Chondrocyte (in vitro differentiated cells): Measurements from ENCODE around the gene LZTS2. TPM values are rescaled to one million over a fixed set of nuclear protein-coding genes. Genes with fewer than 3 reads are reported as not detected.
A peak's percentile ranks its signal among the peaks of the same experiment; 100 is the strongest.

Experiments used
- DNase-seq: peaks from one replicate; pipeline ENCODE4 v3.0.0; 2021; ENCODE audit warnings: mixed read lengths, low spot score
- H3K27ac Mint-ChIP-seq: one replicate; pipeline ENCODE4 v1.8.0; 2021; ENCODE audit warnings: mild to moderate bottlenecking, moderate library complexity, mixed read lengths; ENCODE audit not compliant: unreplicated experiment
- H3K27me3 Mint-ChIP-seq: 2 replicates; pipeline ENCODE4 v1.8.0; 2021; ENCODE audit warnings: low read depth, mixed read lengths
- H3K36me3 Mint-ChIP-seq: 2 replicates; pipeline ENCODE4 v1.8.0; 2021; ENCODE audit warnings: low read depth, mixed read lengths
- H3K4me1 Mint-ChIP-seq: 2 replicates; pipeline ENCODE4 v1.8.0; 2021; ENCODE audit warnings: low read depth, mild to moderate bottlenecking, mixed read lengths
- H3K4me3 Mint-ChIP-seq: one replicate; pipeline ENCODE4 v1.8.0; 2021; ENCODE audit warnings: mild to moderate bottlenecking, moderate library complexity, mixed read lengths; ENCODE audit not compliant: unreplicated experiment
- H3K9me3 Mint-ChIP-seq: 2 replicates; pipeline ENCODE4 v1.8.0; 2021; ENCODE audit warnings: low read depth, mixed read lengths
- total RNA-seq: library from RNA; stranded (reverse); gene quantifications from 3 replicates; pipeline ENCODE4 v1.2.1, GENCODE V29; 2021
- TF ChIP-seq, protein P1 (sequence below): fragments of 200-600 bp; sonication (generic); IDR thresholded peaks from 2 replicates; pipeline ENCODE4 v1.5.0; 2021; ENCODE audit warnings: antibody characterized with exemption, mild to moderate bottlenecking, moderate library complexity

Gene LZTS2
- total RNA-seq, 1 donor from 2014 or later: 79.4 TPM

DNA sequence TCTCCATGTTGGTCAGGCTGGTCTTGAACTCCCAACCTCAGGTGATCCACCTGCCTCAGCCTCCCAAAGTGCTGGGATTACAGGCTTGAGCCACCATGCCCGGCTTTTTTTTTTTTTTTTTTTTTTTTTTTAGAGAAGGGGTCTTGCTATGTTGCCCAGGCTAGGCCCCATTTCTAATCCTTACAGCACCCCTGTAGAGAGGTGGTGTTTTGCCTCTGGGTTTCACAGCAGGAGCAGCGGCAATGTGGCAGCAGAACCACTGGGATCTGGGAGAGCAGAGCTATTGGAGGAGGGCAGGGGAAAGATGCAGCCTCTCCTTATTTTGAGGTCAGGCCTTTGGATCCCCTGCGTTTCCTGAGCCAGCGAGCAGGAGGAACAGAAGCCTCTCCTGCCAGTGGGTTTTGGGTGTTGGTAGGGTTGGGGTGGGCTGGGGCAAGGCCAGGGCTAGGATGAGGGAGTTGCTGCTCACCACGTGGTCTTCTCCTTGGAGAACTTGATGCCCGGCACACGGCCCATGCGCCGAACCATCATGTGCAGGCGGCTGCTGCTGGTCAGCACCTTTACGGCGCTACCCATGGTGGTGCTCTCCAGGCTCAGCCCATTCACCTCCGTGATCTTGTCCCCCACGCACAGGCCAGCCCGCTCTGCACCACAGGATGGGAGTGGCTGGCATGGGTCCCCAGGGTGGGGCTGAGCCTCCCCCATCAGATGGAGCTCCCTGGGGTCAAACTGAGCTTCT lies 23.5 kb downstream of the LZTS2 start:
- H3K4me1 Mint-ChIP-seq: peaks cover 5% of the 10 kb centered on the region
- TF ChIP-seq, protein P1, sequence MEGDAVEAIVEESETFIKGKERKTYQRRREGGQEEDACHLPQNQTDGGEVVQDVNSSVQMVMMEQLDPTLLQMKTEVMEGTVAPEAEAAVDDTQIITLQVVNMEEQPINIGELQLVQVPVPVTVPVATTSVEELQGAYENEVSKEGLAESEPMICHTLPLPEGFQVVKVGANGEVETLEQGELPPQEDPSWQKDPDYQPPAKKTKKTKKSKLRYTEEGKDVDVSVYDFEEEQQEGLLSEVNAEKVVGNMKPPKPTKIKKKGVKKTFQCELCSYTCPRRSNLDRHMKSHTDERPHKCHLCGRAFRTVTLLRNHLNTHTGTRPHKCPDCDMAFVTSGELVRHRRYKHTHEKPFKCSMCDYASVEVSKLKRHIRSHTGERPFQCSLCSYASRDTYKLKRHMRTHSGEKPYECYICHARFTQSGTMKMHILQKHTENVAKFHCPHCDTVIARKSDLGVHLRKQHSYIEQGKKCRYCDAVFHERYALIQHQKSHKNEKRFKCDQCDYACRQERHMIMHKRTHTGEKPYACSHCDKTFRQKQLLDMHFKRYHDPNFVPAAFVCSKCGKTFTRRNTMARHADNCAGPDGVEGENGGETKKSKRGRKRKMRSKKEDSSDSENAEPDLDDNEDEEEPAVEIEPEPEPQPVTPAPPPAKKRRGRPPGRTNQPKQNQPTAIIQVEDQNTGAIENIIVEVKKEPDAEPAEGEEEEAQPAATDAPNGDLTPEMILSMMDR: no peak
- DNase-seq: peak; percentile 76
- no peak overlapping the region for H3K27ac Mint-ChIP-seq
- no peaks in the 10 kb centered on the region for H3K36me3 Mint-ChIP-seq
- H3K27me3 Mint-ChIP-seq: no peaks in the 10 kb centered on the region
- no peak overlapping the region for H3K4me3 Mint-ChIP-seq
- H3K9me3 Mint-ChIP-seq: no peaks in the 10 kb centered on the region

DNA sequence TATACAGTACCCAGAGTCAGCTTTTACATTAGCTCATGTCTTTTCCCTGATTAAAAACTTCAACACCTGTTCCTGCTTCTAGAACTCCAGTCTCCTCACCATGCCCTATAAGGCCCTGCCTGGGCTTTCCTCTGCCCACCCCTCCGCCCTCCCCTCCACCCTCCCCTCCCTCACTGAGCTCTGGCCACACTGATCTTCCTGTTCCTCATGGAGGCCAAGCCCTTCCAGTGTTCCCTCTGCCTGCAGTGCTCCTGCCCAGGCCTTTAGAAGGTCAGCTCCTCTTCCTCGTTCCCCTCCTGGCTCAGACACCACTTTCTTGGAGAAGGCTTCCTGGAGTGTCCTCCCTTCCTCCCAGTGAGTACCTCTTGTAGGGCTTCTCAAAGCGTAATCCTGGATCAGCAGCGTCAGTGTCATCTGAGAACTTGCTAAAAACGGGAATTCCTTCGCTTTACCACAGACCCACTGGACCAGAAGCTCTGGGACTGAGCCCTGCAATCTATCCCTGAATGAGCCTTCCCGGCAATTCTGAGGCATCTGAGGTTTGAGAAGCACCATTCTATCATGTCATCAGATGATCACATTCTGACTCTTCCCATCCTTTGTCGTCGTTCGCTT lies 27.6 kb downstream of the LZTS2 start:
- no peaks in the 10 kb centered on the region for H3K36me3 Mint-ChIP-seq
- no peaks in the 10 kb centered on the region for H3K27me3 Mint-ChIP-seq
- DNase-seq: no peak
- TF ChIP-seq, protein P1: no peak
- peaks cover 8% of the 10 kb centered on the region for H3K4me1 Mint-ChIP-seq
- H3K9me3 Mint-ChIP-seq: no peaks in the 10 kb centered on the region
- H3K4me3 Mint-ChIP-seq: no peak overlapping the region
- H3K27ac Mint-ChIP-seq: no peak overlapping the region

DNA sequence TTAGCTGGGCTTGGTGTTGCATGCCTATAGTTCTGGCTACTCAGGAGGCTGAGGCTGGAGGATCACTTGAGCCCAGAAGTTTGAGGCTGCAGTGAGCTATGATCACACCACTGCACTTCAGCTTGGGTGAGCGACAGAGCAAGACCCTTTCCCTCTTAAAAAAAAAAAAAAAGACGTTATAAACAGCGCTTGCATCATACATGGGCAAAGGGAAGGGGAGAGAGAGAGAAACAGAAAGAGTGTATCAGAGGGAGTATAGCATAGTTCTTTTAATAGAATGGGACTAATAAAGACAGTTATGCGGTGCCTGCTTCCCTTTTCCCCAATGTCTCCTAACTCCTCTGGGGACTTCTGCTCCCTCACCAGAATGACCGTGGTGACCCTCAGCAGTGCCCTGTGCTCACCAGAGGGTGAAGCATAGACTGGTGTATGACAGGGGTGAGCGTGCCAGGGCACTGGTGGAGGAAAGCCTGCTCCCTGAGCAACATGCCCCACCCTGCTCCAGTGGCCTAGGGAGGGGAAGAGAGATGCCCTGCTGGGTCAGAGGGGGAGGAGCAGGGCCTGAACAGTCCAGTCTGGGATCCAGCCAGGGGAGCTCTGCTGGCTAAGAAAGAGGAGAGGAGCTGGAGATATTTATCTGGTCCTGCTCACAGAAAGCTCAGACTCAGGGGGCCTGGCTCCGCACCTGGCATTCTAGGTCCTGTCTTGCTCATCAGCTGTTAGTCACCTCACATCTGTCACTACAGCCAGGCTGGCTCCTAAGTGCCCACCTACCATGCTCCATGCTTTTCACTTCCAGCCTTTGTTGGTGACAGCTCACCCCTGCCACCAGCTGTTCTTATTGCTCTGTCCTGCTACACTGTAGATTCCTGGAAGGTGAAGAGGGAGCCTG lies 29.1 kb downstream of the LZTS2 start:
- TF ChIP-seq, protein P1: no peak
- Mint-ChIP-seq H3K36me3 (no peaks in the 10 kb centered on the region), H3K27me3 (no peaks in the 10 kb centered on the region), H3K4me3 (no peak overlapping the region), H3K4me1 (peaks cover 20% of the 10 kb centered on the region), H3K9me3 (no peaks in the 10 kb centered on the region), H3K27ac (no peak overlapping the region)
- peak; percentile 75 for DNase-seq

DNA sequence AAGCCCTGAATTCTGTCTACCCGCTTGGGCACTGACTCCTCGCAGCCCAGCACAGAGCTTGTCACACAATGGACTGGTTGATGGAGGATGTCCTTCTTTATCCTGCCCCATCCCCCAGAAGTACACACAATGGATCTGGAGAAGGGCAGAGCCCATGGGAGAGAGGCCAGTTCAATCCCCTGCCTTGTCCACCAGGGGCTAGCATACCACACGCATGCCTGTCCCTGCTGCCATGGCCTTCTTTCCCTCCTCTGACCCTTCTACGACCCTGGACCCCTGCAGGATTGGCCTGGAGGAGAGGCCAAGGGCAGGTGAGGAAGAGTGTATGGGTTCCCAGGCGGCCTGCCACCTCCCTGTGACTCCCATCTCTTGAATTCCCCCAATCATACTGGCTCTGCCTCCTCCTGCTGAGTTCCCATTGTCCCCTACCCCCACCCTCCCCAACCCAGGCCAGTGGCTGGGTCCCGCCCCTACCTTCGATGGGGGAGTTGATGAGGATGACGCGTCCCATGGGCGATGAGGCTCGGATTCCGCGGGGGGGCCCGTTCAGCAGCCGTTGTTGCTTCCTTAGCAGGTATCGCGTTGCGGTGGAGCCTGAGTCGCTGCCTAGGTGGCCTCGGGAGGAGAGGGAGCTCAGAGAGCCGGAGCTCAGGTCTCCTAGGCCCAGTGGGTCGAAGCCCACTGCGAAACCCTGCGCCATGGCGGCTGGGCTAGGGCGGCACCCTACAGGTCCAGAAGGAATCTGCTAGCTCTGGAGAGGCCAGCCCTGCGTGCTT lies 30.1 kb downstream of the LZTS2 start:
- Mint-ChIP-seq H3K4me3 (no peak overlapping the region), H3K36me3 (no peaks in the 10 kb centered on the region), H3K27ac (no peak overlapping the region), H3K4me1 (peaks cover 28% of the 10 kb centered on the region), H3K9me3 (no peaks in the 10 kb centered on the region), H3K27me3 (no peaks in the 10 kb centered on the region)
- DNase-seq: peak; percentile 72
- TF ChIP-seq, protein P1: peak; percentile 25
